HepG2 (cell line): ENCODE measurements around the gene ANKRD27. TPM values are rescaled to one million over a fixed set of nuclear protein-coding genes. Genes with fewer than 3 reads are reported as not detected.

ENCODE experiments used
- ATAC-seq: fragments of 200-7000 bp; cut with Tn5 transposase; 3 replicates; pipeline ENCODE4 v1.9.1; 2020; ENCODE audit warnings: mild to moderate bottlenecking, moderate library complexity
- BruUV-seq: library from RNA; stranded (reverse); fragments of 400-500 nt; replicated peaks from 2 replicates; lab custom pipeline; 2021; lab: Mats Ljungman, UMichigan
- CTCF ChIA-PET: fragments of 300-600 bp; formaldehyde crosslinking; extraction: SDS; loops from one replicate; lab custom pipeline; 2021; ENCODE audit warnings: low total read pairs, inconsistent platforms, low intra/inter-chr PET ratio; lab: Yijun Ruan, JAX
- POLR2A ChIA-PET: fragments of 350-600 bp; sonication (Branson Sonifier 250); formaldehyde crosslinking; loops from one replicate; lab custom pipeline; 2020; ENCODE audit warnings: antibody characterized with exemption, inconsistent platforms; lab: Yijun Ruan, JAX
- DNase-seq: peaks from one replicate; pipeline ENCODE4 v3.0.0-alpha.2; 2015; ENCODE audit warnings: low spot score
- FAIRE-seq: peaks from 3 replicates; lab custom pipeline; 2011; peaks lifted over from hg19 to GRCh38; lab: Jason Lieb, UNC
- H2AFZ ChIP-seq: one replicate; pipeline ENCODE4 v1.6.1; 2011; ENCODE audit warnings: low read length, inconsistent platforms
- H3K27ac ChIP-seq: fragments of 300-600 bp; 3 replicates; pipeline ENCODE4 v1.8.0; 2011; ENCODE audit warnings: mixed run types, mild to moderate bottlenecking, mixed read lengths, low read length, inconsistent platforms; ENCODE audit not compliant: insufficient read depth; ENCODE audit errors: extremely low read length
- H3K27me3 ChIP-seq, 2 experiments: fragments of 200-600 bp in 1 of 2; 2 replicates in 1 of 2; 3 replicates in 1 of 2; pipeline versions ENCODE4 v1.6.0 to v1.8.0; 2011; ENCODE audit warnings: low read length in 2 of 2, mild to moderate bottlenecking in 2 of 2, moderate library complexity in 2 of 2, inconsistent platforms in 1 of 2; ENCODE audit not compliant: insufficient read depth in 2 of 2, control insufficient read depth in 1 of 2
- H3K36me3 ChIP-seq, 2 experiments: fragments of 200-600 bp in 1 of 2; replicated peaks in 1 of 2; 2 replicates in 1 of 2; 3 replicates in 1 of 2; pipeline versions ENCODE4 v1.5.1 to v1.8.0; 2011; ENCODE audit warnings: low read length in 2 of 2, inconsistent platforms in 1 of 2; ENCODE audit not compliant: insufficient read depth in 2 of 2, control insufficient read depth in 1 of 2
- H3K4me1 ChIP-seq: 2 replicates; pipeline ENCODE4 v1.5.1; 2012; ENCODE audit warnings: low read length, inconsistent platforms; ENCODE audit not compliant: insufficient read depth
- H3K4me2 ChIP-seq: 2 replicates; pipeline ENCODE4 v1.6.0; 2011; ENCODE audit warnings: low read depth, low read length, inconsistent platforms
- H3K4me3 ChIP-seq, 3 experiments: fragments of 200-600 bp in 1 of 3; sonication (generic), shearing (Covaris generic) in 1 of 3; replicated peaks in 1 of 3; 2 replicates each; pipeline ENCODE4 v1.5.1; 2011 to 2016; ENCODE audit warnings: low read length in 3 of 3, inconsistent platforms in 2 of 3, low read depth in 2 of 3, mild to moderate bottlenecking in 2 of 3, control low read depth in 1 of 3, mixed read lengths in 1 of 3; ENCODE audit not compliant: insufficient read depth in 1 of 3
- H3K79me2 ChIP-seq: one replicate; pipeline ENCODE4 v1.6.1; 2011; ENCODE audit warnings: low read length, inconsistent platforms; ENCODE audit not compliant: insufficient read depth
- H3K9ac ChIP-seq: 2 replicates; pipeline ENCODE4 v1.6.0; 2011; ENCODE audit warnings: mild to moderate bottlenecking, low read depth, low read length, inconsistent platforms; ENCODE audit not compliant: insufficient read depth
- H3K9me3 ChIP-seq: 2 replicates; pipeline ENCODE4 v1.5.1; 2012; ENCODE audit warnings: mild to moderate bottlenecking, low read length
- H4K20me1 ChIP-seq: 2 replicates; pipeline ENCODE4 v1.6.0; 2011; ENCODE audit warnings: inconsistent platforms, mild to moderate bottlenecking, low read length, moderate library complexity; ENCODE audit not compliant: insufficient read depth
- MATR3 ChIP-seq: sonication (generic); formaldehyde crosslinking; IDR thresholded peaks from 2 replicates; pipeline ENCODE4 v1.4.0; 2020; ENCODE audit warnings: missing genetic modification reagents
- MAZ ChIP-seq, 2 experiments: sonication (generic) in 1 of 2; formaldehyde crosslinking in 1 of 2; IDR thresholded peaks; 2 replicates each; pipeline versions ENCODE4 v1.5.0 to v1.6.1; 2012 to 2020; ENCODE audit warnings: low read depth in 2 of 2, mild to moderate bottlenecking in 2 of 2, borderline replicate concordance in 1 of 2, improper control_type of control experiment in 1 of 2, low read length in 1 of 2, missing genetic modification reagents in 1 of 2, moderate library complexity in 1 of 2
- PRDM4 ChIP-seq: sonication (generic); formaldehyde crosslinking; IDR thresholded peaks from 2 replicates; pipeline ENCODE4 v1.9.0; 2021; ENCODE audit warnings: missing genetic modification reagents, borderline replicate concordance
- SIN3B ChIP-seq: fragments of 150-350 bp; IDR thresholded peaks from 2 replicates; pipeline ENCODE4 v1.6.1; 2014; ENCODE audit warnings: low read length
- SMAD9 ChIP-seq: sonication (generic); formaldehyde crosslinking; IDR thresholded peaks from 2 replicates; pipeline ENCODE4 v1.5.1; 2020; ENCODE audit warnings: mild to moderate bottlenecking, missing genetic modification reagents
- ZBED4 ChIP-seq: sonication (generic); formaldehyde crosslinking; IDR thresholded peaks from 2 replicates; pipeline ENCODE4 v1.4.0; 2020; ENCODE audit warnings: missing genetic modification reagents, borderline replicate concordance
- ZNF160 ChIP-seq: sonication (generic); formaldehyde crosslinking; IDR thresholded peaks from 2 replicates; pipeline ENCODE4 v1.8.0; 2022; ENCODE audit warnings: mild to moderate bottlenecking, inconsistent platforms, missing genetic modification reagents
- ZNF570 ChIP-seq: sonication (generic); formaldehyde crosslinking; IDR thresholded peaks from 2 replicates; pipeline ENCODE4 v1.4.0; 2020; ENCODE audit warnings: mild to moderate bottlenecking, missing genetic modification reagents, borderline replicate concordance
- ZNF607 ChIP-seq: sonication (generic); formaldehyde crosslinking; IDR thresholded peaks from 2 replicates; pipeline ENCODE4 v1.5.1; 2020; ENCODE audit warnings: missing genetic modification reagents, mild to moderate bottlenecking, borderline replicate concordance
- WGBS: methylation state at CpG from one replicate; pipeline ENCODE4 v1.1.6; 2017; ENCODE audit warnings: low lambda C conversion rate; 5-methylcytosine and 5-hydroxymethylcytosine counted together
- in situ Hi-C: cut with HindIII; loops from 2 replicates; pipeline ENCODE4 v1.10.0; 2017; ENCODE audit warnings: low pct_unique_long_range_greater_than_20kb; ENCODE audit not compliant: extremely low pct_ligation_motif_present
- intact Hi-C: fragments of 100-400 bp; cut with micrococcal nuclease; formaldehyde crosslinking; loops from one replicate; pipeline ENCODE4 v1.10.0; 2022; ENCODE audit not compliant: unreplicated experiment
- polyA plus RNA-seq, 8 experiments: library from polyadenylated mRNA; depleted of rRNA in 3 of 8; stranded (reverse) in 7 of 8; unstranded in 1 of 8; fragments of >200 nt; fragmentation: Illumina TruSeq in 4 of 8; extraction: Trizol in 4 of 8; gene quantifications; 2 replicates each; pipeline versions ENCODE4 v1.2.1 to v1.2.3, GENCODE V29; 2011 to 2016; ENCODE audit warnings: low read depth in 4 of 8, missing spikeins in 1 of 8, mixed read lengths in 1 of 8; ENCODE audit not compliant: insufficient read depth in 1 of 8
- total RNA-seq, 5 experiments: library from RNA; depleted of rRNA; stranded (reverse); fragments of >200 nt; fragmentation: Illumina TruSeq; extraction: Trizol; gene quantifications; 2 replicates each; pipeline ENCODE4 v1.2.3, GENCODE V29; 2016; ENCODE audit warnings: low read depth in 1 of 5
- TF ChIP-seq, protein P1 (sequence below): sonication (generic); formaldehyde crosslinking; IDR thresholded peaks from 2 replicates; pipeline ENCODE4 v1.5.0; 2020; ENCODE audit warnings: mild to moderate bottlenecking, missing genetic modification reagents, borderline replicate concordance
- TF ChIP-seq, protein P2 (sequence below): IDR thresholded peaks from 2 replicates; pipeline ENCODE4 v1.6.1; 2016; ENCODE audit warnings: low read depth

Gene ANKRD27
- total and polyA plus RNA-seq, 2 of the 13 experiments (the other 11 are each of a cell fraction or from before 2014, with no cell fraction given): 22.2 to 23.7 TPM

DNA sequence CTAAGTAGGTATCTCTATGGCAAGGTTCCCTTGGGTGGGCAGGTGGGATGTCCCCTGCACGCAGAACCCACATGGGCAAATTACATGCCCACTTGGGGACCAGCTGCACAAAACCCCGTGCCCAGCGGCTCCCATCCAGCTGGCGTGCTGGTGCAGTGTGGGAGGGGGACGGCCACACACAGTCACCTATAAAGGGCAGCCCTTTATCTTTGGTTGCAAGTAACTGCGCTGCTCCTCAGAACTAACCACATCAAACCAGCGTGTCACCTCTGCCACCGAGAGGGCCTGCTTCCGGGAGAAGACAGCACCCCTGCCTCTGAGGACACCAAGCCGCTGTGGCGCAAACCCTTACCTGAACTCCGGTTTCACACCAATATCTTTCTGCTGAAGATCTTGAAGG, 32.2 kb downstream of the ANKRD27 start:
- CTCF ChIA-PET: no interaction called here
- POLR2A ChIA-PET: no interaction called here
- ATAC-seq: no peak
- intact Hi-C loops: no loop called here
- no peaks in the 10 kb centered on the region for H3K79me2 ChIP-seq
- H3K4me3 ChIP-seq: no peak overlapping the region
- H3K4me1 ChIP-seq: no peaks in the 10 kb centered on the region
- in situ Hi-C loops: no loop called here
- H3K27me3 ChIP-seq: no peaks in the 10 kb centered on the region
- no peak for DNase-seq
- no peak overlapping the region for H2AFZ ChIP-seq
- peaks cover 27 to 56% of the 10 kb centered on the region in 2 experiments for H3K36me3 ChIP-seq
- H3K4me2 ChIP-seq: no peak overlapping the region
- BruUV-seq: no TSS peak
- WGBS: 96% methylated on average over 11 of the region's 12 CpGs
- no peaks in the 10 kb centered on the region for H3K9me3 ChIP-seq
- H3K27ac ChIP-seq: no peak overlapping the region
- no peak for FAIRE-seq
- H3K9ac ChIP-seq: no peak overlapping the region
- no peaks in the 10 kb centered on the region for H4K20me1 ChIP-seq
- no peak for TF ChIP-seq SIN3B
- TF ChIP-seq ZNF160 (CRISPR knock-in tag): no peak
- no peak for TF ChIP-seq PRDM4 (CRISPR knock-in tag)
- TF ChIP-seq SMAD9 (CRISPR knock-in tag): no peak
- no peak for TF ChIP-seq MAZ (IDR thresholded peaks at IDR 0.05; ENCODE audit: borderline replicate concordance, low read depth, low read length)
- TF ChIP-seq MAZ (CRISPR knock-in tag; IDR thresholded peaks at IDR 0.05; ENCODE audit: low read depth): no peak
- TF ChIP-seq, protein P1, sequence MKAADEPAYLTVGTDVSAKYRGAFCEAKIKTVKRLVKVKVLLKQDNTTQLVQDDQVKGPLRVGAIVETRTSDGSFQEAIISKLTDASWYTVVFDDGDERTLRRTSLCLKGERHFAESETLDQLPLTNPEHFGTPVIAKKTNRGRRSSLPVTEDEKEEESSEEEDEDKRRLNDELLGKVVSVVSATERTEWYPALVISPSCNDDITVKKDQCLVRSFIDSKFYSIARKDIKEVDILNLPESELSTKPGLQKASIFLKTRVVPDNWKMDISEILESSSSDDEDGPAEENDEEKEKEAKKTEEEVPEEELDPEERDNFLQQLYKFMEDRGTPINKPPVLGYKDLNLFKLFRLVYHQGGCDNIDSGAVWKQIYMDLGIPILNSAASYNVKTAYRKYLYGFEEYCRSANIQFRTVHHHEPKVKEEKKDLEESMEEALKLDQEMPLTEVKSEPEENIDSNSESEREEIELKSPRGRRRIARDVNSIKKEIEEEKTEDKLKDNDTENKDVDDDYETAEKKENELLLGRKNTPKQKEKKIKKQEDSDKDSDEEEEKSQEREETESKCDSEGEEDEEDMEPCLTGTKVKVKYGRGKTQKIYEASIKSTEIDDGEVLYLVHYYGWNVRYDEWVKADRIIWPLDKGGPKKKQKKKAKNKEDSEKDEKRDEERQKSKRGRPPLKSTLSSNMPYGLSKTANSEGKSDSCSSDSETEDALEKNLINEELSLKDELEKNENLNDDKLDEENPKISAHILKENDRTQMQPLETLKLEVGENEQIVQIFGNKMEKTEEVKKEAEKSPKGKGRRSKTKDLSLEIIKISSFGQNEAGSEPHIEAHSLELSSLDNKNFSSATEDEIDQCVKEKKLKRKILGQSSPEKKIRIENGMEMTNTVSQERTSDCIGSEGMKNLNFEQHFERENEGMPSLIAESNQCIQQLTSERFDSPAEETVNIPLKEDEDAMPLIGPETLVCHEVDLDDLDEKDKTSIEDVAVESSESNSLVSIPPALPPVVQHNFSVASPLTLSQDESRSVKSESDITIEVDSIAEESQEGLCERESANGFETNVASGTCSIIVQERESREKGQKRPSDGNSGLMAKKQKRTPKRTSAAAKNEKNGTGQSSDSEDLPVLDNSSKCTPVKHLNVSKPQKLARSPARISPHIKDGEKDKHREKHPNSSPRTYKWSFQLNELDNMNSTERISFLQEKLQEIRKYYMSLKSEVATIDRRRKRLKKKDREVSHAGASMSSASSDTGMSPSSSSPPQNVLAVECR (CRISPR knock-in tag): no peak
- no peak for TF ChIP-seq ZBED4 (CRISPR knock-in tag)
- no peak for TF ChIP-seq ZNF570
- TF ChIP-seq, protein P2, sequence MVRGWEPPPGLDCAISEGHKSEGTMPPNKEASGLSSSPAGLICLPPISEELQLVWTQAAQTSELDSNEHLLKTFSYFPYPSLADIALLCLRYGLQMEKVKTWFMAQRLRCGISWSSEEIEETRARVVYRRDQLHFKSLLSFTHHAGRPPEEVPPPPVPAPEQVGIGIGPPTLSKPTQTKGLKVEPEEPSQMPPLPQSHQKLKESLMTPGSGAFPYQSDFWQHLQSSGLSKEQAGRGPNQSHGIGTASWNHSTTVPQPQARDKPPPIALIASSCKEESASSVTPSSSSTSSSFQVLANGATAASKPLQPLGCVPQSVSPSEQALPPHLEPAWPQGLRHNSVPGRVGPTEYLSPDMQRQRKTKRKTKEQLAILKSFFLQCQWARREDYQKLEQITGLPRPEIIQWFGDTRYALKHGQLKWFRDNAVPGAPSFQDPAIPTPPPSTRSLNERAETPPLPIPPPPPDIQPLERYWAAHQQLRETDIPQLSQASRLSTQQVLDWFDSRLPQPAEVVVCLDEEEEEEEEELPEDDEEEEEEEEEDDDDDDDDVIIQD (CRISPR knock-in tag): no peak
- no peak for TF ChIP-seq ZNF607
- no peak for TF ChIP-seq MATR3
